HS-27A (cell line): Measurements from ENCODE around the gene HS6ST2.
"Not testable (repeated sequence)": the region's sequence is repeated elsewhere in the genome, so short reads cannot be mapped to it uniquely, and the experiment has no call there.

ENCODE experiments used
- DNase-seq: peaks from one replicate; pipeline ENCODE4 v3.0.0-alpha.2; 2012; ENCODE audit warnings: low read depth, missing footprints

HS6ST2 gene

GRCh38 chrX:132958091-132958703, at the start of gene HS6ST2:
HS6ST2 (minus strand) TSS chrX:132958629.
- DNase-seq: no peak

- no peak for DNase-seq
These were observed 49.0 kb upstream of the HS6ST2 start for GRCh38 chrX:133007458-133007857.

- no peak for DNase-seq
These were observed 47.2 kb upstream of the HS6ST2 start for GRCh38 chrX:133005616-133006015.

- DNase-seq: no peak
These were observed 46.6 kb upstream of the HS6ST2 start for GRCh38 chrX:133005042-133005441.

GRCh38 chrX:132999209-132999608, 40.8 kb upstream of the HS6ST2 start:
- DNase-seq: no peak

GRCh38 chrX:132990835-132991234, 32.4 kb upstream of the HS6ST2 start:
- no peak for DNase-seq

- no peak for DNase-seq
These were observed 28.1 kb upstream of the HS6ST2 start for GRCh38 chrX:132986556-132986955.

- no peak for DNase-seq
These were observed 25.7 kb upstream of the HS6ST2 start for GRCh38 chrX:132984058-132984650.

- DNase-seq: no peak
These were observed 25.1 kb upstream of the HS6ST2 start for GRCh38 chrX:132983496-132983895.

GRCh38 chrX:132980035-132980434, 21.6 kb upstream of the HS6ST2 start:
- not testable (repeated sequence) for DNase-seq

GRCh38 chrX:132968296-132968949, 10.0 kb upstream of the HS6ST2 start:
- no peak for DNase-seq

- no peak for DNase-seq
These were observed 8.6 kb upstream of the HS6ST2 start for GRCh38 chrX:132967049-132967448.

- no peak for DNase-seq
These were observed 7.0 kb upstream of the HS6ST2 start for GRCh38 chrX:132965461-132965860.

GRCh38 chrX:132961511-132961910, 3.1 kb upstream of the HS6ST2 start:
- DNase-seq: no peak

GRCh38 chrX:132957211-132958090, 978 bp downstream of the HS6ST2 start:
- no peak for DNase-seq

GRCh38 chrX:132956421-132957210, 1.8 kb downstream of the HS6ST2 start:
- DNase-seq: no peak

- no peak for DNase-seq
These were observed 2.7 kb downstream of the HS6ST2 start for GRCh38 chrX:132955690-132956089.

GRCh38 chrX:132954323-132954722, 4.1 kb downstream of the HS6ST2 start:
- DNase-seq: no peak

GRCh38 chrX:132953354-132953753, 5.1 kb downstream of the HS6ST2 start:
- no peak for DNase-seq

GRCh38 chrX:132948648-132949260, 9.7 kb downstream of the HS6ST2 start:
- DNase-seq: no peak

GRCh38 chrX:132945055-132945599, 13.3 kb downstream of the HS6ST2 start:
- DNase-seq: not testable (repeated sequence)
